Measurements from ENCODE around the gene CD2BP2. TPM values are rescaled to one million over a fixed set of nuclear protein-coding genes. Genes with fewer than 3 reads are reported as not detected.

Gene CD2BP2
- total RNA-seq, 4 donors from 2014 or later: 39.1 to 68.5 (median 56.1) TPM

DNA sequence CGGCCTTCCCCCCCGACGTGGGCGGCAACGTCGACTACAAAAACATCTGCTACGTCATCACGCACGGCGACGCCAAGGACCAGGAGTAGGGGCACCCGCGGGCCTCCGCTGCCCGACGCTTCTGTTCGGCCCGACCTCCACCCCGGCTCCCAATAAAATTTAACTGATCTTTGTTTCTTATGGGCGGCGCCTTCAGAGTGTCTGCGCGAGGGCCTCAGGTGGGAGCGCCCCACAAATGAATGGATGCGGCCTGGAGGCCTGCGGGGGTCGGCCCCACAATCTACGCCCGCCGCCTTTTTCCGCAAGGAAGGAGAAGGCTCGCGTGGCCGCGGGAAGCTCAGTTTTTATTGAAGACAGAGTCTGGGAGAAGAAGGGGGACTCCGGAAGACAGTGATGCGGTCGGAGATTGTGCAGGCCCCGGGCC lies 22.7 kb upstream of the CD2BP2 start:
- no peak for DNase-seq
- H3K27me3 ChIP-seq: no peaks in the 10 kb centered on the region
- H3K36me3 ChIP-seq: no peaks in the 10 kb centered on the region
- intact Hi-C loops (cut with DNase I): no loop called here
- H3K9me3 ChIP-seq: no peaks in the 10 kb centered on the region
- WGBS, 2 donors: 0% methylated on average over 32 to 35 of the region's 39 CpGs
- H3K4me3 ChIP-seq (replicated peaks in 1 of 3): peak overlapping the region; percentile 9 to 99 (median 69)
- TF ChIP-seq POLR2A (IDR thresholded peaks at IDR 0.05): peak; percentile 62 to 87
- TF ChIP-seq, protein P1, sequence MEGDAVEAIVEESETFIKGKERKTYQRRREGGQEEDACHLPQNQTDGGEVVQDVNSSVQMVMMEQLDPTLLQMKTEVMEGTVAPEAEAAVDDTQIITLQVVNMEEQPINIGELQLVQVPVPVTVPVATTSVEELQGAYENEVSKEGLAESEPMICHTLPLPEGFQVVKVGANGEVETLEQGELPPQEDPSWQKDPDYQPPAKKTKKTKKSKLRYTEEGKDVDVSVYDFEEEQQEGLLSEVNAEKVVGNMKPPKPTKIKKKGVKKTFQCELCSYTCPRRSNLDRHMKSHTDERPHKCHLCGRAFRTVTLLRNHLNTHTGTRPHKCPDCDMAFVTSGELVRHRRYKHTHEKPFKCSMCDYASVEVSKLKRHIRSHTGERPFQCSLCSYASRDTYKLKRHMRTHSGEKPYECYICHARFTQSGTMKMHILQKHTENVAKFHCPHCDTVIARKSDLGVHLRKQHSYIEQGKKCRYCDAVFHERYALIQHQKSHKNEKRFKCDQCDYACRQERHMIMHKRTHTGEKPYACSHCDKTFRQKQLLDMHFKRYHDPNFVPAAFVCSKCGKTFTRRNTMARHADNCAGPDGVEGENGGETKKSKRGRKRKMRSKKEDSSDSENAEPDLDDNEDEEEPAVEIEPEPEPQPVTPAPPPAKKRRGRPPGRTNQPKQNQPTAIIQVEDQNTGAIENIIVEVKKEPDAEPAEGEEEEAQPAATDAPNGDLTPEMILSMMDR (IDR thresholded peaks at IDR 0.05): no peak
- peaks cover 12 to 15% of the 10 kb centered on the region in 2 donors for H3K4me1 ChIP-seq
- H3K27ac ChIP-seq: peak overlapping the region; percentile 99 to 100 (median 100)

DNA sequence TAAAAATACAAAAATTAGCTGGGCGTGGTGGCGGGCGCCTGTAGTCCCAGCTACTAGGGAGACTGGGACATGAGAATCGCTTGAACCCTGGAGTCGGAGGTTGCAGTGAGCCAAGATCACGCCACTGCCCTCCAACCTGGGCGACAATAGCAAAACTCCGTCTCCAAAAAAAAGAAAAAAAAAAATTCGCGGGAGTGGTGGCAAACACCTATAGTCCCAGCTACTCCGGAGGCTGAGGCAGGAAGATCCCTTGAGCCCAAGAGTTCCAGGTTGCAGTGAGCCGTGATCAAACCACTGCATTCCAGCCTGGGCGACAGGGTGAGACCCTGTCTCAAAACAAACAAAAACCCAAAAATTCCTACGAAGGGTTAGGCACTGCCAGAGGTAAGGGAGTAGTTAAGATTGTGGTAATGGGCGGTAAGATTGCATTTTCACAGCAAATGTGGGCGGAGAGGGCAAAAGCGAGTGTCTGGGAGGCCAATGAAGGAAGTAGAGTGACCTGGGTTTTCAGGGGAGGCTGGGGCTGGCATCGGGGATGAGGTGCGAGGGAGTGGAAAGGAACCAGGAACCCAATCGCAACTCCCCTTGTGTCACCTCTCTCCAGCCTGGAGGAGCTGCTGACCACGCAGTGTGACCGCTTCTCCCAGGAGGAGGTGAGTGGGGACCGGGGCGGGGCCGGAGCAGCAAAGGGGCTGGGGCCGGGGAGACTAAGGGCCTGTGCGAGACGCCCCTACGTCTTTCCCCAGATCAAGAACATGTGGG lies 22.1 kb upstream of the CD2BP2 start:
- H3K27ac ChIP-seq: peak overlapping the region; percentile 99 to 100 (median 100)
- H3K4me3 ChIP-seq (replicated peaks in 1 of 3): peak overlapping the region in 2 of 3 donors; percentile 69 to 99
- DNase-seq: peak; percentile 95 to 96
- WGBS, 2 donors: 36 to 37% methylated on average over 22 to 28 of the region's 29 CpGs
- H3K27me3 ChIP-seq: no peaks in the 10 kb centered on the region
- TF ChIP-seq, protein P1 (IDR thresholded peaks at IDR 0.05): no peak
- TF ChIP-seq POLR2A (IDR thresholded peaks at IDR 0.05): no peak
- intact Hi-C loops (cut with DNase I): no loop called here
- H3K36me3 ChIP-seq: no peaks in the 10 kb centered on the region
- H3K9me3 ChIP-seq: no peaks in the 10 kb centered on the region
- H3K4me1 ChIP-seq: peaks cover 12 to 15% of the 10 kb centered on the region in 2 donors

DNA sequence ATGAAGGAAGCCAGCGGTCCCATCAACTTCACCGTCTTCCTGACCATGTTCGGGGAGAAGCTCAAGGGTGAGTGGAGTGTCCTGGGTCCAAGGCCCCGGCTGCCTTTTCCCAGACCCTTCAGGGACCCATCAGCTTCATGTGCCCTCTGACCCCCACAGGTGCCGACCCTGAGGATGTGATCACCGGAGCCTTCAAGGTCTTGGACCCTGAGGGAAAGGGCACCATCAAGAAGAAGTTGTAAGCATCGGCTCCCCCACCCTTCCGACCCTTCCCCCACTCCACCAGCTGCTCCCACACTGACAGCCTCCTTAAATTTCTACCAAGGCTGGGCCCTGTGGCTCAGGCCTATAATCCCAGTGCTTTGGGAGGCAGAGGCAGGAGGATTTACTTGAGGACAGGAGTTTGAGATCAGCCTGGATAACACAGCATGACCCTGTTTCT lies 21.4 kb upstream of the CD2BP2 start:
- no peak overlapping the region for H3K4me3 ChIP-seq (replicated peaks in 1 of 3)
- H3K27ac ChIP-seq: peak overlapping the region in 2 of 3 donors; percentile 99 to 100
- peaks cover 12 to 17% of the 10 kb centered on the region in 2 donors for H3K4me1 ChIP-seq
- no peaks in the 10 kb centered on the region for H3K9me3 ChIP-seq
- H3K36me3 ChIP-seq: no peaks in the 10 kb centered on the region
- WGBS, 2 donors: 94% methylated on average over 3 to 6 of the region's 8 CpGs
- intact Hi-C loops (cut with DNase I): no loop called here
- no peak for TF ChIP-seq POLR2A (IDR thresholded peaks at IDR 0.05)
- TF ChIP-seq, protein P1 (IDR thresholded peaks at IDR 0.05): no peak
- no peak for DNase-seq
- H3K27me3 ChIP-seq: no peaks in the 10 kb centered on the region

DNA sequence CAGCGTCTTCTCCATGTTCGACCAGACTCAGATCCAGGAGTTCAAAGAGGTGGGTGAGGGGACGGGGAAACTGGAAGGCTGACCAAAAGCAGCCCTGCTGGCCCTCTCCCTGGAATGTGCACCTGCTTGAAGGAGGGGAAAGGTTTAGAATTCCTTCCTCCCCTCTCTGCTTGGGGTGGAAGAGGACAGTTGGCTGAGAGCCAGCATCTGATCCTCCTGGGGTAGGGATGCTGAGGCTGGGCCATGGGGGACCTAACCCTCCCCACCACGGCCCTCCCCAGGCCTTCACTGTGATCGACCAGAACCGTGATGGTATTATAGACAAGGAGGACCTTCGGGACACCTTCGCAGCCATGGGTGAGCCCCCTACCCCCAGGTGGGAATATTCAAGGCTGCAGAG lies 20.8 kb upstream of the CD2BP2 start:
- DNase-seq: no peak
- H3K9me3 ChIP-seq: no peaks in the 10 kb centered on the region
- intact Hi-C loops (cut with DNase I): no loop called here
- H3K36me3 ChIP-seq: no peaks in the 10 kb centered on the region
- peaks cover 12 to 21% of the 10 kb centered on the region in 2 donors for H3K4me1 ChIP-seq
- H3K4me3 ChIP-seq (replicated peaks in 1 of 3): no peak overlapping the region
- TF ChIP-seq POLR2A (IDR thresholded peaks at IDR 0.05): no peak
- TF ChIP-seq, protein P1 (IDR thresholded peaks at IDR 0.05): no peak
- H3K27me3 ChIP-seq: no peaks in the 10 kb centered on the region
- H3K27ac ChIP-seq: no peak overlapping the region
- 76 to 85% methylated on average over 4 to 6 of the region's 8 CpGs for WGBS, 2 donors

DNA sequence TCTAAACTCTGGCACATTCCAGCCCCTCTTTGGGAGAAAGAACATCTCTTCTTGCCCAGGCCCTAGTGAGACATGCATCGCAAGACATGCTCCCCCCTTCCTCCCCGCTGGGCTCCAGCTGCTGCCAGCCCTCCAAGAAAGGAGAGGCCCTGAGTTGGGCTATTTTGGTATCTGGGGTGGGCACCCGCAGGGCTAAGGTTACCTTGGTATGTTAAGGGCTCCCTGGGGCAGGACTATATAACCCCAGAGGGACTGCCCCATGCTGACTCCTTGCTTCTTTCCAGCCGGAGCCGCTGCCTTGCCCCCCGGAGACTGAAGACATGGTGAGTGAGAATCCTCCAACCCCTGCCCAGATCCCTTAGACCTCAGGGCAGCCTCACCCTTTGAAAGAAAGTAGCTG lies 19.4 kb upstream of the CD2BP2 start, which contains the start of gene MYL11:
MYL11 (plus strand) TSS at position 265 of the 400 bp plus-strand sequence; CDS start at position 321, 56 bp downstream.
- Histone ChIP-seq H3K27ac (no peak within 1 kb of the TSS), H3K27me3 (no peaks in the 10 kb centered on the region), H3K4me1 (peaks cover 12 to 21% of the 10 kb centered on the region in 2 donors), H3K9me3 (no peaks in the 10 kb centered on the region), H3K36me3 (no peaks in the 10 kb centered on the region), H3K4me3 (replicated peaks in 1 of 3) (no peak within 1 kb of the TSS)
- intact Hi-C loops (cut with DNase I): no loop called here
- DNase-seq: no peak
- TF ChIP-seq, protein P1 (IDR thresholded peaks at IDR 0.05): no peak
- no peak for TF ChIP-seq POLR2A (IDR thresholded peaks at IDR 0.05)
- WGBS, 2 donors: 90 to 96% methylated on average over 4 to 6 of the region's 6 CpGs

All from thyroid gland (tissue), 4 donors.